Liver (tissue), 9 donors: ENCODE results near the gene GPR25. TPM values are rescaled to one million over a fixed set of nuclear protein-coding genes. Genes with fewer than 3 reads are reported as not detected.

Source experiments
- DNase-seq: peaks from one replicate; pipeline ENCODE4 v3.0.0-alpha.2; 2017; ENCODE audit warnings: low spot score
- H3K27ac ChIP-seq, 2 donors: one replicate each; pipeline ENCODE4 v1.7.0; 2013; ENCODE audit warnings: inconsistent platforms in 2 of 2, low read length in 2 of 2, control low read depth in 1 of 2, low read depth in 1 of 2, mild to moderate bottlenecking in 1 of 2
- H3K27me3 ChIP-seq, 4 donors: one replicate each; pipeline versions ENCODE4 v1.6.1 to v1.7.0; 2013; ENCODE audit warnings: low read length in 3 of 4, inconsistent platforms in 1 of 4, mild to moderate bottlenecking in 1 of 4, moderate library complexity in 1 of 4; ENCODE audit not compliant: control insufficient read depth in 4 of 4, insufficient read depth in 4 of 4
- H3K36me3 ChIP-seq, 4 donors: one replicate each; pipeline versions ENCODE4 v1.6.1 to v1.7.0; 2013; ENCODE audit warnings: low read length in 3 of 4, mild to moderate bottlenecking in 3 of 4, low read depth in 1 of 4, moderate library complexity in 1 of 4; ENCODE audit not compliant: control insufficient read depth in 4 of 4, insufficient read depth in 3 of 4
- H3K4me1 ChIP-seq, 4 donors: one replicate each; pipeline versions ENCODE4 v1.6.1 to v1.7.0; 2013; ENCODE audit warnings: low read length in 3 of 4, mild to moderate bottlenecking in 3 of 4, moderate library complexity in 1 of 4; ENCODE audit not compliant: control insufficient read depth in 4 of 4, insufficient read depth in 4 of 4
- H3K4me3 ChIP-seq, 3 donors: one replicate each; pipeline versions ENCODE4 v1.6.1 to v1.7.0; 2013; ENCODE audit warnings: low read length in 3 of 3, control low read depth in 1 of 3, low read depth in 1 of 3, mild to moderate bottlenecking in 1 of 3
- H3K9ac ChIP-seq, 2 donors: one replicate each; pipeline ENCODE4 v1.7.0; 2013; ENCODE audit warnings: low read length in 2 of 2, mild to moderate bottlenecking in 2 of 2, moderate library complexity in 2 of 2, control low read depth in 1 of 2, low read depth in 1 of 2
- H3K9me3 ChIP-seq, 4 donors: one replicate each; pipeline versions ENCODE4 v1.6.1 to v1.7.0; 2013; ENCODE audit warnings: low read length in 3 of 4; ENCODE audit not compliant: control insufficient read depth in 4 of 4
- EGR1 ChIP-seq, 2 donors: IDR thresholded peaks; 2 replicates each; pipeline ENCODE4 v1.6.1; 2016 to 2018; ENCODE audit warnings: antibody characterized with exemption in 2 of 2, low read depth in 2 of 2
- FOXA1 ChIP-seq: IDR thresholded peaks from 2 replicates; pipeline ENCODE4 v1.6.1; 2016; ENCODE audit warnings: antibody characterized with exemption
- FOXA2 ChIP-seq: IDR thresholded peaks from 2 replicates; pipeline ENCODE4 v1.6.1; 2016; ENCODE audit warnings: antibody characterized with exemption
- GABPA ChIP-seq, 2 donors: IDR thresholded peaks in 1 of 2; conservative IDR thresholded peaks in 1 of 2; 2 replicates each; pipeline ENCODE4 v1.6.1; 2016; ENCODE audit warnings: antibody characterized with exemption in 2 of 2, mild to moderate bottlenecking in 1 of 2, moderate library complexity in 1 of 2
- HNF4A ChIP-seq, 2 donors: conservative IDR thresholded peaks; 2 replicates each; pipeline ENCODE4 v1.6.1; 2016; ENCODE audit warnings: antibody characterized with exemption in 2 of 2, mild to moderate bottlenecking in 2 of 2
- HNF4G ChIP-seq: IDR thresholded peaks from 2 replicates; pipeline ENCODE4 v1.6.1; 2016; ENCODE audit warnings: antibody characterized with exemption
- JUND ChIP-seq, 2 donors: IDR thresholded peaks; 2 replicates each; pipeline ENCODE4 v1.6.1; 2016; ENCODE audit warnings: antibody characterized with exemption in 2 of 2
- NR2F2 ChIP-seq: IDR thresholded peaks from 2 replicates; pipeline ENCODE4 v1.6.1; 2016; ENCODE audit warnings: antibody characterized with exemption
- RAD21 ChIP-seq, 2 donors: IDR thresholded peaks; 2 replicates each; pipeline ENCODE4 v1.6.1; 2016; ENCODE audit warnings: antibody characterized with exemption in 2 of 2, mild to moderate bottlenecking in 2 of 2
- RXRA ChIP-seq, 2 donors: IDR thresholded peaks; 2 replicates each; pipeline ENCODE4 v1.6.1; 2017 to 2018; ENCODE audit warnings: antibody characterized with exemption in 2 of 2, mild to moderate bottlenecking in 1 of 2
- SP1 ChIP-seq: IDR thresholded peaks from 2 replicates; pipeline ENCODE4 v1.6.1; 2018; ENCODE audit warnings: antibody characterized with exemption, mild to moderate bottlenecking
- TAF1 ChIP-seq: conservative IDR thresholded peaks from 2 replicates; pipeline ENCODE4 v1.6.1; 2016; ENCODE audit warnings: antibody characterized with exemption, mild to moderate bottlenecking
- WGBS: extraction: QIAGEN DNeasy Blood & Tissue Kit; methylation state at CpG from one replicate; pipeline ENCODE4 v1.1.7; 2013; 5-methylcytosine and 5-hydroxymethylcytosine counted together
- polyA plus RNA-seq, 2 donors: library from polyadenylated mRNA; stranded (reverse) in 1 of 2; unstranded in 1 of 2; fragments of 200-250 nt in 1 of 2; fragments of >200 nt in 1 of 2; fragmentation: Nextera tagmentation in 1 of 2; extraction: Ambion mirVana in 1 of 2; gene quantifications; one replicate each; pipeline versions ENCODE4 v1.2.1 to v1.2.3, GENCODE V29; 2013 to 2015
- total RNA-seq, 2 donors: library from RNA; depleted of rRNA; stranded (reverse); fragments of >200 nt; gene quantifications; one replicate each; pipeline ENCODE4 v1.2.3, GENCODE V29; 2014
- TF ChIP-seq, protein P1 (sequence below): fragments of 150-350 bp; IDR thresholded peaks from 2 replicates; pipeline ENCODE4 v1.5.1; 2017; ENCODE audit warnings: improper control_type of control experiment, low read depth, low read length; ENCODE audit not compliant: missing input control
- TF ChIP-seq, protein P2 (sequence below): IDR thresholded peaks from 2 replicates; pipeline ENCODE4 v1.6.1; 2016; ENCODE audit warnings: antibody characterized with exemption, mild to moderate bottlenecking
- TF ChIP-seq, protein P3 (sequence below): IDR thresholded peaks from 2 replicates; pipeline ENCODE4 v1.6.1; 2016; ENCODE audit warnings: antibody characterized with exemption
- TF ChIP-seq, protein P4 (sequence below): IDR thresholded peaks from 2 replicates; pipeline ENCODE4 v1.6.1; 2016; ENCODE audit warnings: antibody characterized with exemption
- TF ChIP-seq, protein P5 (sequence below): IDR thresholded peaks from 2 replicates; pipeline ENCODE4 v1.6.1; 2016; ENCODE audit warnings: antibody characterized with exemption
- donor health status: healthy.
- donor health status: healthy.
- donor health status: healthy.
- donor health status: healthy.
- donor health status: healthy.

Gene GPR25
- total and polyA plus RNA-seq, 4 donors, result 0.08 to 0.13 TPM; not detected in 2

DNA sequence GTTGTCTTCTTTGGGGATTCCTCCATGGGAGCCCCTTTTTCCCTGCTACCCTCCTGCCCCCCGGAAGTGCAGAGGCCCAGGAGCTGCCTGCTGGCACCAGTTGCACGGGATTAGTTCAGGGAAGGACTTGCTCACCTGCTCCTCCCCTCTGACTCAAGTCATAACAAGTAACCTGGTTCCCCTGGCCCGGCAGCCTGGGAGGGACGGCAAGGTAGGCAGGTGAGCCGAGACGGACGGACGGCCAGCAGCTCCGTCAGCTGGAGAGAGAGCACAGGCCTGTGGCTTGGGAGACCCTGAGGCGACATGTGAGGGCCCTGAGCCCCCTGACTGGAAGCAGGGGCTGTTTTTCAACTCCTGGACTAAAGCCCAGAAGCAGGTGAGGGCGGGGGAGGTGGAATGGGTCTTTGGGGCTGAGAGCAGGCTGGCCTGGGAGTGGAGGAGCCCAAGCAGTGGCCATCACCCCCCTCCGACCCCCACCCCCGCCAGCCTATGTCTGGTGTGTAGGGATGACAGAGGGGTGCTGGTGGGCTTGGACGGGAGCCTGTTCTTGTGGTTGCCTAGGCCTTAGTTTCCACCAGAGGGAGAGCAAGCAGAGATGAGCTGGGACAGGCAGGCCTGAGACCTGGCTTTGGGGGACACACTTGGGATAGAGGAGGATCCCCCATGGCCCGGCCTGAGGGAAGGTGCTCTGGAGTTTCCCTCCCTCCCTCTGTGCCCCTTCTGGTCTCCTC lies 22.1 kb downstream of the GPR25 start, which contains the start of gene INAVA:
Gene INAVA (plus strand): TSS at position 189 of the 731 bp plus-strand sequence. CDS start 3,501 bp downstream, outside the sequence.
- Histone ChIP-seq H3K36me3 (no peaks in the 10 kb centered on the region), H3K9ac (no peak within 1 kb of the TSS), H3K9me3 (no peaks in the 10 kb centered on the region), H3K4me1 (peaks cover 3 to 20% (median 16%) of the 10 kb centered on the region in 4 donors), H3K4me3 (no peak within 1 kb of the TSS), H3K27me3 (no peaks in the 10 kb centered on the region), H3K27ac (no peak within 1 kb of the TSS)
- no peak for TF ChIP-seq FOXA1
- no peak for TF ChIP-seq SP1
- no peak for TF ChIP-seq GABPA (IDR thresholded peaks at IDR 0.05 in 1 of 2, conservative IDR thresholded peaks at IDR 0.05 in 1 of 2)
- no peak for TF ChIP-seq RXRA (IDR thresholded peaks at IDR 0.05)
- TF ChIP-seq, protein P1, sequence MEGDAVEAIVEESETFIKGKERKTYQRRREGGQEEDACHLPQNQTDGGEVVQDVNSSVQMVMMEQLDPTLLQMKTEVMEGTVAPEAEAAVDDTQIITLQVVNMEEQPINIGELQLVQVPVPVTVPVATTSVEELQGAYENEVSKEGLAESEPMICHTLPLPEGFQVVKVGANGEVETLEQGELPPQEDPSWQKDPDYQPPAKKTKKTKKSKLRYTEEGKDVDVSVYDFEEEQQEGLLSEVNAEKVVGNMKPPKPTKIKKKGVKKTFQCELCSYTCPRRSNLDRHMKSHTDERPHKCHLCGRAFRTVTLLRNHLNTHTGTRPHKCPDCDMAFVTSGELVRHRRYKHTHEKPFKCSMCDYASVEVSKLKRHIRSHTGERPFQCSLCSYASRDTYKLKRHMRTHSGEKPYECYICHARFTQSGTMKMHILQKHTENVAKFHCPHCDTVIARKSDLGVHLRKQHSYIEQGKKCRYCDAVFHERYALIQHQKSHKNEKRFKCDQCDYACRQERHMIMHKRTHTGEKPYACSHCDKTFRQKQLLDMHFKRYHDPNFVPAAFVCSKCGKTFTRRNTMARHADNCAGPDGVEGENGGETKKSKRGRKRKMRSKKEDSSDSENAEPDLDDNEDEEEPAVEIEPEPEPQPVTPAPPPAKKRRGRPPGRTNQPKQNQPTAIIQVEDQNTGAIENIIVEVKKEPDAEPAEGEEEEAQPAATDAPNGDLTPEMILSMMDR, result no peak
- no peak for TF ChIP-seq JUND (IDR thresholded peaks at IDR 0.05)
- TF ChIP-seq, protein P2, sequence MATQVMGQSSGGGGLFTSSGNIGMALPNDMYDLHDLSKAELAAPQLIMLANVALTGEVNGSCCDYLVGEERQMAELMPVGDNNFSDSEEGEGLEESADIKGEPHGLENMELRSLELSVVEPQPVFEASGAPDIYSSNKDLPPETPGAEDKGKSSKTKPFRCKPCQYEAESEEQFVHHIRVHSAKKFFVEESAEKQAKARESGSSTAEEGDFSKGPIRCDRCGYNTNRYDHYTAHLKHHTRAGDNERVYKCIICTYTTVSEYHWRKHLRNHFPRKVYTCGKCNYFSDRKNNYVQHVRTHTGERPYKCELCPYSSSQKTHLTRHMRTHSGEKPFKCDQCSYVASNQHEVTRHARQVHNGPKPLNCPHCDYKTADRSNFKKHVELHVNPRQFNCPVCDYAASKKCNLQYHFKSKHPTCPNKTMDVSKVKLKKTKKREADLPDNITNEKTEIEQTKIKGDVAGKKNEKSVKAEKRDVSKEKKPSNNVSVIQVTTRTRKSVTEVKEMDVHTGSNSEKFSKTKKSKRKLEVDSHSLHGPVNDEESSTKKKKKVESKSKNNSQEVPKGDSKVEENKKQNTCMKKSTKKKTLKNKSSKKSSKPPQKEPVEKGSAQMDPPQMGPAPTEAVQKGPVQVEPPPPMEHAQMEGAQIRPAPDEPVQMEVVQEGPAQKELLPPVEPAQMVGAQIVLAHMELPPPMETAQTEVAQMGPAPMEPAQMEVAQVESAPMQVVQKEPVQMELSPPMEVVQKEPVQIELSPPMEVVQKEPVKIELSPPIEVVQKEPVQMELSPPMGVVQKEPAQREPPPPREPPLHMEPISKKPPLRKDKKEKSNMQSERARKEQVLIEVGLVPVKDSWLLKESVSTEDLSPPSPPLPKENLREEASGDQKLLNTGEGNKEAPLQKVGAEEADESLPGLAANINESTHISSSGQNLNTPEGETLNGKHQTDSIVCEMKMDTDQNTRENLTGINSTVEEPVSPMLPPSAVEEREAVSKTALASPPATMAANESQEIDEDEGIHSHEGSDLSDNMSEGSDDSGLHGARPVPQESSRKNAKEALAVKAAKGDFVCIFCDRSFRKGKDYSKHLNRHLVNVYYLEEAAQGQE, result no peak
- DNase-seq, result no peak
- WGBS, result 85% methylated on average over 15 of the region's 15 CpGs

DNA sequence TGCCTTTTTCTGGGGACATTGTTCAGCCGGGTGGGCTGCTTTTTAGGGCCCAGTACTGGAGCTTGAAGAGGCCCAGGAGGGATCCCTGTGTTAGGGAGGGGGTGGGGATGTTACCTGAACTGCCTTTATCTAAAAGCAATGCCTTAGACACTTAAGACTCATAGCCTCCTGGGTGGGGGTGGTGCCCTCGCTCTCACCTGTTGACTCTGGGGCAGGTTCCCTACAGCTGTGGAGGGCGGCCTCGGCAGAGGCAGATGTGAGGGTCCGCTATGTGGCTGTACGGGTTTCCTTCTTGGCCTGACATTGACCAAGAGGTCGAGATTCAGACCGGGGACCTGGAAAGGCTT lies 22.6 kb downstream of the GPR25 start:
- H3K9ac ChIP-seq, result no peak overlapping the region
- TF ChIP-seq, protein P3, sequence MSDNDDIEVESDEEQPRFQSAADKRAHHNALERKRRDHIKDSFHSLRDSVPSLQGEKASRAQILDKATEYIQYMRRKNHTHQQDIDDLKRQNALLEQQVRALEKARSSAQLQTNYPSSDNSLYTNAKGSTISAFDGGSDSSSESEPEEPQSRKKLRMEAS, result no peak
- TF ChIP-seq TAF1 (no peak), JUND (IDR thresholded peaks at IDR 0.05) (no peak), EGR1 (IDR thresholded peaks at IDR 0.05; ENCODE audit: low read depth in 2 of 2) (no peak), HNF4A (conservative IDR thresholded peaks at IDR 0.05) (no peak), RXRA (IDR thresholded peaks at IDR 0.05) (no peak), HNF4G (no peak), RAD21 (IDR thresholded peaks at IDR 0.05) (no peak), SP1 (no peak), FOXA2 (no peak), NR2F2 (no peak), GABPA (IDR thresholded peaks at IDR 0.05 in 1 of 2, conservative IDR thresholded peaks at IDR 0.05 in 1 of 2) (no peak)
- TF ChIP-seq, protein P1, result no peak
- TF ChIP-seq, protein P4, sequence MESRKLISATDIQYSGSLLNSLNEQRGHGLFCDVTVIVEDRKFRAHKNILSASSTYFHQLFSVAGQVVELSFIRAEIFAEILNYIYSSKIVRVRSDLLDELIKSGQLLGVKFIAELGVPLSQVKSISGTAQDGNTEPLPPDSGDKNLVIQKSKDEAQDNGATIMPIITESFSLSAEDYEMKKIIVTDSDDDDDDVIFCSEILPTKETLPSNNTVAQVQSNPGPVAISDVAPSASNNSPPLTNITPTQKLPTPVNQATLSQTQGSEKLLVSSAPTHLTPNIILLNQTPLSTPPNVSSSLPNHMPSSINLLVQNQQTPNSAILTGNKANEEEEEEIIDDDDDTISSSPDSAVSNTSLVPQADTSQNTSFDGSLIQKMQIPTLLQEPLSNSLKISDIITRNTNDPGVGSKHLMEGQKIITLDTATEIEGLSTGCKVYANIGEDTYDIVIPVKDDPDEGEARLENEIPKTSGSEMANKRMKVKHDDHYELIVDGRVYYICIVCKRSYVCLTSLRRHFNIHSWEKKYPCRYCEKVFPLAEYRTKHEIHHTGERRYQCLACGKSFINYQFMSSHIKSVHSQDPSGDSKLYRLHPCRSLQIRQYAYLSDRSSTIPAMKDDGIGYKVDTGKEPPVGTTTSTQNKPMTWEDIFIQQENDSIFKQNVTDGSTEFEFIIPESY, result no peak
- TF ChIP-seq, protein P2, result no peak
- TF ChIP-seq, protein P5, sequence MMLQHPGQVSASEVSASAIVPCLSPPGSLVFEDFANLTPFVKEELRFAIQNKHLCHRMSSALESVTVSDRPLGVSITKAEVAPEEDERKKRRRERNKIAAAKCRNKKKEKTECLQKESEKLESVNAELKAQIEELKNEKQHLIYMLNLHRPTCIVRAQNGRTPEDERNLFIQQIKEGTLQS, result no peak

More for the DNA sequence above, 22.6 kb downstream of the GPR25 start:
- Histone ChIP-seq H3K9me3 (no peaks in the 10 kb centered on the region), H3K4me3 (no peak overlapping the region), H3K27ac (no peak overlapping the region), H3K4me1 (peaks cover 3 to 20% (median 16%) of the 10 kb centered on the region in 4 donors), H3K36me3 (no peaks in the 10 kb centered on the region), H3K27me3 (no peaks in the 10 kb centered on the region)
- WGBS, result 75% methylated on average over 8 of the region's 8 CpGs
- no peak for DNase-seq
